ENCODE data around the gene TCEAL4. TPM values are rescaled to one million over a fixed set of nuclear protein-coding genes. Genes with fewer than 3 reads are reported as not detected.

The TCEAL4 gene
- total and polyA plus RNA-seq, 2 experiments from 2014 or later, result 25.4 to 148 TPM

DNA sequence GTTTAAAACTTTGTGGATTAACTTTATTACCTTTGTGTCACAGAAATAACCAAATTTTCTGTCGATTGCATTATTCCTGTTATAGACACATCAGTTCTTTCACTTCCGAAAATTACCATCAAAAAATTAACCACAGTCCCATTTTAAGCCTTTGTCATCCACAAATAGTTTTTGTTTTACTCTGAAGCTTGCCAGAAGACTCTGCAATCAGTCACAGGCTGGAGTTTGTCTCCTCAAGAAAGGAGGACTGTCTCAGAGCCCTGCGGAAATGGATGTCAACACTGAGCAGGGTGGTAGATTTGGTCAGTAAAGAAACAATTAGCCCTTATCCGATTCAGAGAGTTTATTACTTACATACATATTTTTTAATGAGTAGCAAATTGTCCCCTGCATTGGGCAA, 20.1 kb upstream of the TCEAL4 start:
- Histone ChIP-seq H3K27ac (ENCODE audit: low read depth) (no peak overlapping the region), H3K4me3 (no peak overlapping the region)
- TF ChIP-seq STAT1 (IDR thresholded peaks at IDR 0.05; ENCODE audit: unreplicated experiment) (no peak), ZNF114 (CRISPR knock-in tag; IDR thresholded peaks at IDR 0.05) (no peak), EZH2 (IDR thresholded peaks at IDR 0.05; ENCODE audit: low read depth, unreplicated experiment) (no peak), NANOG (IDR thresholded peaks at IDR 0.05; ENCODE audit: borderline replicate concordance) (no peak), POLR2AphosphoS5 (IDR thresholded peaks at IDR 0.05; ENCODE audit: low read depth) (no peak), EZH2phosphoT487 (IDR thresholded peaks at IDR 0.05; ENCODE audit: unreplicated experiment) (no peak), JUNB (IDR thresholded peaks at IDR 0.05; ENCODE audit: unreplicated experiment) (no peak)
- TF ChIP-seq, protein P1, sequence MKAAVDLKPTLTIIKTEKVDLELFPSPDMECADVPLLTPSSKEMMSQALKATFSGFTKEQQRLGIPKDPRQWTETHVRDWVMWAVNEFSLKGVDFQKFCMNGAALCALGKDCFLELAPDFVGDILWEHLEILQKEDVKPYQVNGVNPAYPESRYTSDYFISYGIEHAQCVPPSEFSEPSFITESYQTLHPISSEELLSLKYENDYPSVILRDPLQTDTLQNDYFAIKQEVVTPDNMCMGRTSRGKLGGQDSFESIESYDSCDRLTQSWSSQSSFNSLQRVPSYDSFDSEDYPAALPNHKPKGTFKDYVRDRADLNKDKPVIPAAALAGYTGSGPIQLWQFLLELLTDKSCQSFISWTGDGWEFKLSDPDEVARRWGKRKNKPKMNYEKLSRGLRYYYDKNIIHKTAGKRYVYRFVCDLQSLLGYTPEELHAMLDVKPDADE (IDR thresholded peaks at IDR 0.05), result no peak
- TF ChIP-seq, protein P2, sequence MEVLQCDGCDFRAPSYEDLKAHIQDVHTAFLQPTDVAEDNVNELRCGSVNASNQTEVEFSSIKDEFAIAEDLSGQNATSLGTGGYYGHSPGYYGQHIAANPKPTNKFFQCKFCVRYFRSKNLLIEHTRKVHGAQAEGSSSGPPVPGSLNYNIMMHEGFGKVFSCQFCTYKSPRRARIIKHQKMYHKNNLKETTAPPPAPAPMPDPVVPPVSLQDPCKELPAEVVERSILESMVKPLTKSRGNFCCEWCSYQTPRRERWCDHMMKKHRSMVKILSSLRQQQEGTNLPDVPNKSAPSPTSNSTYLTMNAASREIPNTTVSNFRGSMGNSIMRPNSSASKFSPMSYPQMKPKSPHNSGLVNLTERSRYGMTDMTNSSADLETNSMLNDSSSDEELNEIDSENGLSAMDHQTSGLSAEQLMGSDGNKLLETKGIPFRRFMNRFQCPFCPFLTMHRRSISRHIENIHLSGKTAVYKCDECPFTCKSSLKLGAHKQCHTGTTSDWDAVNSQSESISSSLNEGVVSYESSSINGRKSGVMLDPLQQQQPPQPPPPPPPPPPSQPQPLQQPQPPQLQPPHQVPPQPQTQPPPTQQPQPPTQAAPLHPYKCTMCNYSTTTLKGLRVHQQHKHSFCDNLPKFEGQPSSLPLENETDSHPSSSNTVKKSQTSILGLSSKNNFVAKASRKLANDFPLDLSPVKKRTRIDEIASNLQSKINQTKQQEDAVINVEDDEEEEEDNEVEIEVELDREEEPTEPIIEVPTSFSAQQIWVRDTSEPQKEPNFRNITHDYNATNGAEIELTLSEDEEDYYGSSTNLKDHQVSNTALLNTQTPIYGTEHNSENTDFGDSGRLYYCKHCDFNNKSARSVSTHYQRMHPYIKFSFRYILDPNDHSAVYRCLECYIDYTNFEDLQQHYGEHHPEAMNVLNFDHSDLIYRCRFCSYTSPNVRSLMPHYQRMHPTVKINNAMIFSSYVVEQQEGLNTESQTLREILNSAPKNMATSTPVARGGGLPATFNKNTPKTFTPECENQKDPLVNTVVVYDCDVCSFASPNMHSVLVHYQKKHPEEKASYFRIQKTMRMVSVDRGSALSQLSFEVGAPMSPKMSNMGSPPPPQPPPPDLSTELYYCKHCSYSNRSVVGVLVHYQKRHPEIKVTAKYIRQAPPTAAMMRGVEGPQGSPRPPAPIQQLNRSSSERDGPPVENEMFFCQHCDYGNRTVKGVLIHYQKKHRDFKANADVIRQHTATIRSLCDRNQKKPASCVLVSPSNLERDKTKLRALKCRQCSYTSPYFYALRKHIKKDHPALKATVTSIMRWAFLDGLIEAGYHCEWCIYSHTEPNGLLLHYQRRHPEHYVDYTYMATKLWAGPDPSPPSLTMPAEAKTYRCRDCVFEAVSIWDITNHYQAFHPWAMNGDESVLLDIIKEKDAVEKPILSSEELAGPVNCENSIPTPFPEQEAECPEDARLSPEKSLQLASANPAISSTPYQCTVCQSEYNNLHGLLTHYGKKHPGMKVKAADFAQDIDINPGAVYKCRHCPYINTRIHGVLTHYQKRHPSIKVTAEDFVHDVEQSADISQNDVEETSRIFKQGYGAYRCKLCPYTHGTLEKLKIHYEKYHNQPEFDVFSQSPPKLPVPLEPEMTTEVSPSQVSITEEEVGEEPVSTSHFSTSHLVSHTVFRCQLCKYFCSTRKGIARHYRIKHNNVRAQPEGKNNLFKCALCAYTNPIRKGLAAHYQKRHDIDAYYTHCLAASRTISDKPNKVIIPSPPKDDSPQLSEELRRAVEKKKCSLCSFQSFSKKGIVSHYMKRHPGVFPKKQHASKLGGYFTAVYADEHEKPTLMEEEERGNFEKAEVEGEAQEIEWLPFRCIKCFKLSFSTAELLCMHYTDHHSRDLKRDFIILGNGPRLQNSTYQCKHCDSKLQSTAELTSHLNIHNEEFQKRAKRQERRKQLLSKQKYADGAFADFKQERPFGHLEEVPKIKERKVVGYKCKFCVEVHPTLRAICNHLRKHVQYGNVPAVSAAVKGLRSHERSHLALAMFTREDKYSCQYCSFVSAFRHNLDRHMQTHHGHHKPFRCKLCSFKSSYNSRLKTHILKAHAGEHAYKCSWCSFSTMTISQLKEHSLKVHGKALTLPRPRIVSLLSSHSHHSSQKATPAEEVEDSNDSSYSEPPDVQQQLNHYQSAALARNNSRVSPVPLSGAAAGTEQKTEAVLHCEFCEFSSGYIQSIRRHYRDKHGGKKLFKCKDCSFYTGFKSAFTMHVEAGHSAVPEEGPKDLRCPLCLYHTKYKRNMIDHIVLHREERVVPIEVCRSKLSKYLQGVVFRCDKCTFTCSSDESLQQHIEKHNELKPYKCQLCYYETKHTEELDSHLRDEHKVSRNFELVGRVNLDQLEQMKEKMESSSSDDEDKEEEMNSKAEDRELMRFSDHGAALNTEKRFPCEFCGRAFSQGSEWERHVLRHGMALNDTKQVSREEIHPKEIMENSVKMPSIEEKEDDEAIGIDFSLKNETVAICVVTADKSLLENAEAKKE (CRISPR knock-in tag; IDR thresholded peaks at IDR 0.05), result no peak

More for the DNA sequence above, 20.1 kb upstream of the TCEAL4 start:
- Mint-ChIP-seq H3K27me3 (ENCODE audit: insufficient read depth, low read depth, poor library complexity) (no peaks in the 10 kb centered on the region), H3K4me1 (no peaks in the 10 kb centered on the region), H3K36me3 (ENCODE audit: low read depth) (no peaks in the 10 kb centered on the region), H3K4me3 (no peak overlapping the region), H3K27ac (no peak overlapping the region), H3K9me3 (no peaks in the 10 kb centered on the region)
- H3K79me2 ChIP-seq (replicated peaks; ENCODE audit: insufficient read depth), result no peaks in the 10 kb centered on the region
- no peak for DNase-seq (ENCODE audit: low spot score)
- no peaks in the 10 kb centered on the region for H3K9me2 ChIP-seq (ENCODE audit: insufficient read depth)
- no peak overlapping the region for H2AFZ ChIP-seq
- H3K4me1 ChIP-seq (ENCODE audit: insufficient read depth), result no peaks in the 10 kb centered on the region
- ATAC-seq, result no peak
- H3K27me3 ChIP-seq (ENCODE audit: insufficient read depth), result no peaks in the 10 kb centered on the region
- H4K20me1 ChIP-seq (replicated peaks; ENCODE audit: insufficient read depth), result no peaks in the 10 kb centered on the region
- H3K4me2 ChIP-seq, result no peak overlapping the region
- no peaks in the 10 kb centered on the region for H3F3A ChIP-seq (replicated peaks; ENCODE audit: low read depth)
- no peaks in the 10 kb centered on the region for H3K36me3 ChIP-seq (ENCODE audit: insufficient read depth)

Data from GM23338 (cell line).